H1 (cell line): ENCODE data around the gene TM9SF2. TPM values are rescaled to one million over a fixed set of nuclear protein-coding genes. Genes with fewer than 3 reads are reported as not detected.

ENCODE experiments used
- ASH2L ChIP-seq: fragments of 200-600, 300-600 bp; sonication (generic); IDR thresholded peaks from one replicate; pipeline ENCODE4 v1.7.1; 2017; ENCODE audit warnings: low read length
- CHD1 ChIP-seq: IDR thresholded peaks from 2 replicates; pipeline ENCODE4 v1.6.1; 2012; ENCODE audit warnings: low read depth, low read length, improper control_type of control experiment
- E2F6 ChIP-seq: IDR thresholded peaks from 2 replicates; pipeline ENCODE4 v1.6.1; 2012; ENCODE audit warnings: inconsistent platforms
- EZH2 ChIP-seq: fragments of 200-600 bp; sonication (generic); IDR thresholded peaks from 2 replicates; pipeline ENCODE4 v1.7.1; 2012; ENCODE audit warnings: low read depth, mild to moderate bottlenecking, moderate library complexity, low read length, inconsistent platforms; ENCODE audit not compliant: severe bottlenecking
- JUN ChIP-seq: IDR thresholded peaks from 2 replicates; pipeline ENCODE4 v1.6.1; 2011; ENCODE audit warnings: low read depth, mild to moderate bottlenecking, improper control_type of control experiment, low read length
- KDM1A ChIP-seq: fragments of 200-600, 300-600 bp; sonication (generic); IDR thresholded peaks from 2 replicates; pipeline ENCODE4 v1.7.1; 2016; ENCODE audit warnings: mild to moderate bottlenecking, low read length, borderline replicate concordance
- SP1 ChIP-seq: IDR thresholded peaks from 2 replicates; pipeline ENCODE4 v1.6.1; 2011; ENCODE audit warnings: low read depth, low read length
- polyA plus RNA-seq, 7 experiments: library from polyadenylated mRNA; depleted of rRNA in 3 of 7; stranded (reverse) in 5 of 7; unstranded in 2 of 7; fragments of >200 nt in 5 of 7; fragments of 200-250 nt in 2 of 7; gene quantifications; 1 replicate in 5 of 7; 2 replicates in 1 of 7; 4 replicates in 1 of 7; pipeline versions ENCODE4 v1.2.1 to v1.2.3, GENCODE V29; 2011 to 2013; ENCODE audit warnings: missing spikeins in 2 of 7, mixed read lengths in 2 of 7
- total RNA-seq: library from RNA; stranded (reverse); fragmentation: NEBNext Ultra II Directional; extraction: Animal tissue kit (Norgen Biotek cat#: 25700); gene quantifications from 2 replicates; pipeline ENCODE4 v1.2.1, GENCODE V29; 2021

Gene TM9SF2
- total and polyA plus RNA-seq, 2 of the 8 experiments (the other 6 are each of a cell fraction or from before 2014, with no cell fraction given) = 68.0 to 101 TPM

- TF ChIP-seq EZH2 (no peak), JUN (no peak), CHD1 (no peak), KDM1A (no peak), SP1 (no peak), ASH2L (no peak), E2F6 (no peak)
These were observed 29.8 kb upstream of the TM9SF2 start (continued) for GRCh38 chr13:99471221-99472121.
